GM18951 (cell line): ENCODE results near the gene DGKD.

Source experiments
- POLR2A ChIP-seq: IDR thresholded peaks from 4 replicates; pipeline ENCODE4 v1.6.1; 2011; ENCODE audit warnings: mild to moderate bottlenecking; ENCODE audit not compliant: insufficient read length, insufficient read depth; ENCODE audit errors: extremely low read depth
- in situ Hi-C: fragments of 300-500 bp; cut with MboI; formaldehyde crosslinking; loops from one replicate; pipeline ENCODE4 v1.12.0; 2022; ENCODE audit warnings: low sequenced_read_pairs, mixed read lengths, inconsistent platforms; ENCODE audit not compliant: unreplicated experiment

The DGKD gene

GRCh38 chr2:233480490-233481202 lies 126.4 kb downstream of the DGKD start:
- TF ChIP-seq POLR2A: no peak
- in situ Hi-C loops: no loop called here

DNA sequence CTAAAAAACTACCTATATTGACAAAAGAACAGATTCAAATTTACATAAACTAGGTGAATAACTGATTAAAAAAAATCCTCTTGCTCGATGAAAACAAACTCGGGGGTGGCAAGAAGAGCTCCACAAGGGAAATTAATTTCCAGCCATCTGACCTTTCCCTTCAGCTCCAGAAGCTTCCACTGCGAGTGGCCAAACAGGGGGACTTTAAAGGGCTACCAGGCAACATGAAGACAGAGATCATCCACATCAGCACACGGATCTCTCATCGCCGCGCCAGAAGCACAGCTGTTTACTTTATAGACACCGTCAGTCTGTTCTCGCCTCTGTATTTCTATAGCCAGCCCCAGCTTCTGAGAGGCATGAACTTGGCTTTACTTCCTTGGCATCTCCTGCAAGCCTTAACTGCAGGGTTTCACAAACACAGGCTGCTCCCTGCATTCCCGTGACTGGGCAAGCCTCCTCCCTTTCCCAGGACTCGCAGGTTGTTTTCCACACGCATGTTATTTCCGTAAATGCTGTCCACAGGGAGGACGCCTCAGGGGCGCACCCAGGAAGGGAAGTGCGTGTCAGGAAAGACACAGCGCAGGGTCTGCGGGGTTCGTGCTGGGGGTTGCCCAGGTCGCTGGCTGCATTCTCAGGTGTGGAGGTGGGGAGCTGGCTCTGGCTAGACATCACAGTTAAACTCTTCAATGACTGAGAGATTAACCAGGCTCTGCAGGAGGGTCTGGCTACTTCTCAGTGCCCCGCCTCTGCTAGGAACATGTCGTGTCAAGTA lies 127.3 kb downstream of the DGKD start:
- in situ Hi-C loops: no loop called here

GRCh38 chr2:233482616-233483015 lies 128.3 kb downstream of the DGKD start:
- in situ Hi-C loops: no loop called here
- TF ChIP-seq POLR2A: no peak

More for the DNA sequence above, 127.3 kb downstream of the DGKD start:
- no peak for TF ChIP-seq POLR2A

DNA sequence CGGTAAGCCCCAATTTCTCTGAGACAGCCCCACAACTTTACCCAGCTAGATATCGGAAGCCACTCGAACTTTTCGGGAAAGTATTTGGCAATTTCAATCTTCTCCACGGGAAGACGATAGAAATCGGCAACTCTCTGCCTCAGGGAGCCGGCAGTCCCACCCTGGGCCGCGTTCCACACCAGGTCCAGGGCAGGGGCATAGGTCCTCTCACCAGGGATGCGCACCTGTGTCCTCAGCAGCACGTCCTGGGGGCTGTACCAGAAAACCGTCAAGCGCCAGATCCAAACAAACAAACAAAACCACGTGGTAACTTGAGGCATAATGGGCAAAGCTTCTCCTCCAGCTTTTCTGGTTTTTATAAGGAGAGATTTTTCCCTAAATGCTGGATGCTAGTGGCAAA lies 131.4 kb downstream of the DGKD start:
- no peak for TF ChIP-seq POLR2A
- in situ Hi-C loops: no loop called here

GRCh38 chr2:233486357-233486756 lies 132.1 kb downstream of the DGKD start:
- in situ Hi-C loops: no loop called here
- no peak for TF ChIP-seq POLR2A

DNA sequence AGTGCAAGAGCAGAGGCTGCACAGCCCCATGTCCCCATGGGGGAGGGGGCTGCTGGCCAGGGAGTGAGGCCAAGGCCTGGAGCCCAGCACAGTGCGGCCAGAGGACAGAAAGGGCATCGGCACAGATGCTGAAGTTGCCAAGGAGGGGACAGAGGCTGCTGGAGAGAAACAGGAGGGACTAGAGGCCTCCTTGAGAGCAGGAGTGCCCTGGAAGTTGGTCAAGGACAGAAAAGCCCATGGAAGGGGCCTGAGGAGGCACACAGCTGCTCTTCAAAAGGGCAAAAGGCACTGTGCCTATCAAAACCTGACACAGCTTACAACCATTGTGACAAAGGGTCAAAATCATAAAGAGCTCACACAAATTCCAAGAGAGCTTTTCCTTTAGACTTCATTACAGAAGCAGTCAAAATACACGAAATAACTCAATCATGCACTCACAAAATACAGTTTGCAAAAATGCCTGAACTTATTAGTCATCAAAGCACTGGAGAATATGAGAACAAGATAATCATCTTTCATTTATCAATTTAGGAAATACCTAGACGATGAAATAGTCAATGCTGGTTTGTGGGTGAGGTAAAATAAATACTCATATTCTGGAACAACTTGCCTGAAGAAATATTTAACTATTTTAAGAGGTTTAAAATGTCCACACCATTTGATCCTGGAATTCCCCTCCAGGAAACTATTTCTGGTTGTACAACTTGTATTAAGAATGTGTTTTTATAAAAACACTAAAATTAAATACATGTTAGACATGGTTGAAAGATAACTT lies 132.7 kb downstream of the DGKD start:
- no peak for TF ChIP-seq POLR2A
- in situ Hi-C loops: no loop called here

DNA sequence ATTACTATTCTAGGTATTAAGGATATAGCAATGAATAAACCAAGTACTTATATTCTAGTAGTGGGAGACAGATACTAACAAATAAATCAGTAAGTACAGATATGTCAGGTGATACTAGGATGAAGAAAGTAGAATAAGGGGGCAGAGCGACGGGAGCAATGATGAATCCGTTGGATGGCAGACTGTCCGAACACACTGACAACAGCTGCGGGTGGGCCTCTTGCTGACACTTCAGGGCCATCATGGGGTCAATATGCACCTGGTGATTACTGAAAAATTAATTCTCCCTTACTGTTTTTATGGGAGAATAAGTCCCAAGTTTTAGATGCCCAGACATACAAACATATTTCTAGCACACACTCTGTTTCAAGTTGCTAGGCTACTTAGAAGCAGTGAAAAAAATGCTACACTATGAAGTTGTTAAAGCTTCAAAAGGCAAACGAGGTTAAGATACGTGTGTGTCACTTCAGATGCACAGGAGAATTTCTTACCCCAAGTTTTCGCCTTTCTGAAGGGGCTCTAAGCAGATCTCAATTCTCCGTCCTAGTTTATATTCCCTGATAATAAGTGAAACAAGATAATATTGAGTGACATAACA lies 133.6 kb downstream of the DGKD start:
- in situ Hi-C loops: no loop called here
- no peak for TF ChIP-seq POLR2A

- in situ Hi-C loops: no loop called here
- no peak for TF ChIP-seq POLR2A
These were observed 134.8 kb downstream of the DGKD start for GRCh38 chr2:233489143-233489542.

GRCh38 chr2:233489666-233490065 lies 135.4 kb downstream of the DGKD start:
- in situ Hi-C loops: no loop called here
- no peak for TF ChIP-seq POLR2A

- in situ Hi-C loops: no loop called here
- TF ChIP-seq POLR2A: no peak
These were observed 136.5 kb downstream of the DGKD start for GRCh38 chr2:233490831-233491230.

GRCh38 chr2:233491326-233491725 lies 137.0 kb downstream of the DGKD start:
- TF ChIP-seq POLR2A: no peak
- in situ Hi-C loops: no loop called here

DNA sequence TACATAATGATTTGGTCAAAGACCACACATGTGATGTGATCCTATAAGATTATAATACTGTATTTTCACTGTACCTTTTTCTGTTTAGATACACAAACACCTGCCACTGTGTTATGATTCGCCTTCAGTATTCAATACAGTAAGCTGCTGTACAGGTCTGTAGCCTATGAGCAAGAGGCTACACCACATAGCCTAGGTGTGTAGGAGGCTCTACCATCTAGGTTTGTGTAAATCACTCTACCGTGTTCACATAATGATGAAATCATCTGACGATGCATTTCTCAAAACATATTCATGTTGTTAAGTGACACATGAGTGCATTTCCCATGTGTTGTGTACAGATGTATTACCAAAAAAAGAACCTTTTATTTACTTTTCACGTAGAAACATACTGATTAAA lies 137.8 kb downstream of the DGKD start:
- in situ Hi-C loops: no loop called here
- no peak for TF ChIP-seq POLR2A

GRCh38 chr2:233492751-233493150 lies 138.5 kb downstream of the DGKD start:
- in situ Hi-C loops: no loop called here
- no peak for TF ChIP-seq POLR2A
